Naive thymus-derived CD4-positive, alpha-beta T cell (primary cell): ENCODE measurements around the gene C2CD2. TPM values are rescaled to one million over a fixed set of nuclear protein-coding genes. Genes with fewer than 3 reads are reported as not detected.

Source experiments
- ATAC-seq: fragments of 150-1000 bp; cut with Tn5 transposase; 2 replicates; pipeline ENCODE4 v1.10.0; 2021; ENCODE audit warnings: mild to moderate bottlenecking, moderate library complexity
- CTCF ChIA-PET: fragments of 350-600 bp; sonication (Branson Sonifier 250); formaldehyde crosslinking; loops from one replicate; lab custom pipeline; 2021; ENCODE audit warnings: antibody characterized with exemption; lab: Charles Lee
- POLR2A ChIA-PET: fragments of 350-600 bp; sonication (Branson Sonifier 250); formaldehyde crosslinking; loops from one replicate; lab custom pipeline; 2021; ENCODE audit warnings: antibody characterized with exemption, inconsistent platforms; lab: Charles Lee
- DNase-seq, 9 donors: peaks; one replicate each; pipeline versions ENCODE4 v3.0.0 to v3.0.0-alpha.2; 2020 to 2022; ENCODE audit warnings: mixed read lengths in 1 of 9
- H3K27ac ChIP-seq: one replicate; pipeline ENCODE4 v1.7.0; 2013; ENCODE audit warnings: mild to moderate bottlenecking, low read depth, low read length, moderate library complexity
- H3K27me3 ChIP-seq, 2 donors: one replicate each; pipeline ENCODE4 v1.7.0; 2013; ENCODE audit warnings: low read length in 2 of 2, mild to moderate bottlenecking in 2 of 2, moderate library complexity in 2 of 2; ENCODE audit not compliant: control insufficient read depth in 2 of 2, insufficient read depth in 2 of 2
- H3K36me3 ChIP-seq, 3 experiments: 1 replicate in 2 of 3; 2 replicates in 1 of 3; pipeline ENCODE4 v1.7.0; 2013; ENCODE audit warnings: low read length in 3 of 3, mild to moderate bottlenecking in 3 of 3, moderate library complexity in 1 of 3; ENCODE audit not compliant: insufficient read depth in 3 of 3, control insufficient read depth in 2 of 3
- H3K4me1 ChIP-seq, 2 donors: one replicate each; pipeline ENCODE4 v1.7.0; 2013; ENCODE audit warnings: low read length in 2 of 2, mild to moderate bottlenecking in 2 of 2, moderate library complexity in 1 of 2; ENCODE audit not compliant: control insufficient read depth in 2 of 2, insufficient read depth in 2 of 2
- H3K4me3 ChIP-seq: 2 replicates; pipeline ENCODE4 v1.7.0; 2013; ENCODE audit warnings: mild to moderate bottlenecking, low read length
- H3K9me3 ChIP-seq, 3 experiments: 1 replicate in 2 of 3; 2 replicates in 1 of 3; pipeline ENCODE4 v1.7.0; 2013; ENCODE audit warnings: low read length in 3 of 3; ENCODE audit not compliant: control insufficient read depth in 2 of 3
- H3K27ac Mint-ChIP-seq, 9 donors: one replicate each; pipeline ENCODE4 v1.8.0; 2020 to 2022; ENCODE audit warnings: mixed read lengths in 9 of 9, mild to moderate bottlenecking in 8 of 9, moderate library complexity in 5 of 9, inconsistent platforms in 2 of 9
- H3K27me3 Mint-ChIP-seq, 5 donors: one replicate each; pipeline ENCODE4 v1.8.0; 2021 to 2022; ENCODE audit warnings: mixed read lengths in 5 of 5, mild to moderate bottlenecking in 1 of 5
- H3K36me3 Mint-ChIP-seq, 5 donors: one replicate each; pipeline ENCODE4 v1.8.0; 2020 to 2022; ENCODE audit warnings: mixed read lengths in 5 of 5, mild to moderate bottlenecking in 3 of 5, inconsistent platforms in 1 of 5
- H3K4me1 Mint-ChIP-seq, 7 donors: one replicate each; pipeline ENCODE4 v1.8.0; 2020 to 2022; ENCODE audit warnings: mixed read lengths in 7 of 7, mild to moderate bottlenecking in 3 of 7, inconsistent platforms in 1 of 7
- H3K4me3 Mint-ChIP-seq, 10 donors: one replicate each; pipeline ENCODE4 v1.8.0; 2020 to 2022; ENCODE audit warnings: mild to moderate bottlenecking in 10 of 10, mixed read lengths in 10 of 10, moderate library complexity in 6 of 10, inconsistent platforms in 2 of 10
- H3K9me3 Mint-ChIP-seq, 11 donors: one replicate each; pipeline ENCODE4 v1.8.0; 2020 to 2022; ENCODE audit warnings: mixed read lengths in 11 of 11, mild to moderate bottlenecking in 4 of 11, inconsistent platforms in 1 of 11, moderate library complexity in 1 of 11
- intact Hi-C, 2 donors: fragments of 100-400 bp; cut with micrococcal nuclease; formaldehyde crosslinking; loops; one replicate each; pipeline ENCODE4 v1.15.1; 2023
- polyA plus RNA-seq, 2 donors: library from polyadenylated mRNA; unstranded; fragments of 300-500 nt; fragmentation: Illumina TruSeq; gene quantifications; one replicate each; pipeline ENCODE4 v1.2.3, GENCODE V29; 2021
- total RNA-seq, 6 experiments: library from RNA in 5 of 6; stranded (reverse) in 5 of 6; gene quantifications; 1 replicate in 5 of 6; 2 replicates in 1 of 6; pipeline ENCODE4 v1.2.3 and lab custom pipeline; 2021 to 2026

The C2CD2 gene
- total and polyA plus RNA-seq, 7 experiments from 2014 or later, result 2.8 to 14.8 (median 10.0) TPM

- Histone ChIP-seq H3K27ac (no peak overlapping the region), H3K4me1 (no peaks in the 10 kb centered on the region), H3K9me3 (no peaks in the 10 kb centered on the region), H3K27me3 (no peaks in the 10 kb centered on the region), H3K4me3 (no peak overlapping the region), H3K36me3 (no peaks in the 10 kb centered on the region)
- CTCF ChIA-PET, result no interaction called here
- Mint-ChIP-seq H3K4me3 (no peak overlapping the region), H3K9me3 (no peaks in the 10 kb centered on the region), H3K27ac (no peak overlapping the region), H3K36me3 (no peaks in the 10 kb centered on the region), H3K4me1 (peaks cover 0 to 7% (median 0%) of the 10 kb centered on the region in 7 donors), H3K27me3 (no peaks in the 10 kb centered on the region)
- intact Hi-C loops, result no loop called here
- DNase-seq (no peak), ATAC-seq (no peak)
- POLR2A ChIA-PET, result no interaction called here
Observed at GRCh38 chr21:41943851-41944250, 10.0 kb downstream of the C2CD2 start.

GRCh38 chr21:41942457-41942856 lies 11.4 kb downstream of the C2CD2 start:
- Histone ChIP-seq H3K4me1 (no peaks in the 10 kb centered on the region), H3K27me3 (no peaks in the 10 kb centered on the region), H3K9me3 (no peaks in the 10 kb centered on the region), H3K27ac (no peak overlapping the region), H3K4me3 (no peak overlapping the region), H3K36me3 (no peaks in the 10 kb centered on the region)
- peaks cover 0 to 4% (median 0%) of the 10 kb centered on the region in 7 donors for H3K4me1 Mint-ChIP-seq
- ChIA-PET CTCF (no interaction called here), POLR2A (no interaction called here)
- H3K9me3 Mint-ChIP-seq, result peaks cover 0 to 1% (median 0%) of the 10 kb centered on the region in 11 donors
- H3K27ac Mint-ChIP-seq, result no peak overlapping the region
- peaks cover 0 to 2% (median 0%) of the 10 kb centered on the region in 5 donors for H3K27me3 Mint-ChIP-seq
- H3K36me3 Mint-ChIP-seq, result no peaks in the 10 kb centered on the region
- no peak overlapping the region for H3K4me3 Mint-ChIP-seq
- no peak for DNase-seq
- ATAC-seq, result no peak
- intact Hi-C loops, result no loop called here

GRCh38 chr21:41941941-41942340 lies 11.9 kb downstream of the C2CD2 start:
- no peak overlapping the region for H3K27ac Mint-ChIP-seq
- CTCF ChIA-PET, result no interaction called here
- no peaks in the 10 kb centered on the region for H3K36me3 Mint-ChIP-seq
- H3K9me3 Mint-ChIP-seq, result peaks cover 0 to 1% (median 0%) of the 10 kb centered on the region in 11 donors
- Histone ChIP-seq H3K4me1 (no peaks in the 10 kb centered on the region), H3K27ac (no peak overlapping the region), H3K36me3 (no peaks in the 10 kb centered on the region), H3K27me3 (no peaks in the 10 kb centered on the region), H3K9me3 (no peaks in the 10 kb centered on the region), H3K4me3 (no peak overlapping the region)
- H3K4me1 Mint-ChIP-seq, result peaks cover 0 to 4% (median 0%) of the 10 kb centered on the region in 7 donors
- DNase-seq (no peak), ATAC-seq (no peak)
- no peak overlapping the region for H3K4me3 Mint-ChIP-seq
- intact Hi-C loops, result no loop called here
- POLR2A ChIA-PET, result no interaction called here
- peaks cover 0 to 2% (median 0%) of the 10 kb centered on the region in 5 donors for H3K27me3 Mint-ChIP-seq

- no peak for ATAC-seq
- H3K36me3 Mint-ChIP-seq, result no peaks in the 10 kb centered on the region
- no peak for DNase-seq
- no peaks in the 10 kb centered on the region for H3K9me3 ChIP-seq
- no peaks in the 10 kb centered on the region for H3K4me1 Mint-ChIP-seq
- H3K4me3 ChIP-seq, result no peak overlapping the region
- peaks cover 0 to 2% (median 0%) of the 10 kb centered on the region in 5 donors for H3K27me3 Mint-ChIP-seq
- H3K4me1 ChIP-seq, result no peaks in the 10 kb centered on the region
- peaks cover 0 to 1% (median 0%) of the 10 kb centered on the region in 11 donors for H3K9me3 Mint-ChIP-seq
- no peak overlapping the region for H3K27ac ChIP-seq
- H3K36me3 ChIP-seq, result no peaks in the 10 kb centered on the region
- ChIA-PET CTCF (no interaction called here), POLR2A (interaction anchor here (1.0 kb wide), 1 partner anchor 67 kb away, joined by 3 read pairs; no protein-coding TSS in a partner anchor)
- H3K27me3 ChIP-seq, result no peaks in the 10 kb centered on the region
- no peak overlapping the region for H3K27ac Mint-ChIP-seq
- intact Hi-C loops, result no loop called here
- H3K4me3 Mint-ChIP-seq, result no peak overlapping the region
Observed at GRCh38 chr21:41940431-41940830, 13.4 kb downstream of the C2CD2 start.

GRCh38 chr21:41939391-41939790 lies 14.4 kb downstream of the C2CD2 start:
- Mint-ChIP-seq H3K27ac (no peak overlapping the region), H3K36me3 (no peaks in the 10 kb centered on the region), H3K9me3 (peaks cover 0 to 1% (median 0%) of the 10 kb centered on the region in 11 donors), H3K4me1 (no peaks in the 10 kb centered on the region), H3K27me3 (peaks cover 0 to 2% (median 0%) of the 10 kb centered on the region in 5 donors), H3K4me3 (no peak overlapping the region)
- Histone ChIP-seq H3K9me3 (no peaks in the 10 kb centered on the region), H3K27ac (no peak overlapping the region), H3K36me3 (no peaks in the 10 kb centered on the region), H3K4me1 (no peaks in the 10 kb centered on the region), H3K27me3 (no peaks in the 10 kb centered on the region), H3K4me3 (no peak overlapping the region)
- intact Hi-C loops, result no loop called here
- POLR2A ChIA-PET, result no interaction called here
- CTCF ChIA-PET, result no interaction called here
- no peak for ATAC-seq
- DNase-seq, result no peak

- Histone ChIP-seq H3K4me1 (peaks cover 0 to under 1% of the 10 kb centered on the region in 2 donors), H3K36me3 (no peaks in the 10 kb centered on the region), H3K27ac (no peak overlapping the region), H3K4me3 (no peak overlapping the region), H3K27me3 (no peaks in the 10 kb centered on the region), H3K9me3 (no peaks in the 10 kb centered on the region)
- ChIA-PET POLR2A (no interaction called here), CTCF (no interaction called here)
- Mint-ChIP-seq H3K27ac (peak overlapping the region in 4 of 9 donors; percentile 45 to 81 (median 66)), H3K4me1 (peaks cover 7 to 25% (median 17%) of the 10 kb centered on the region in 7 donors), H3K9me3 (peaks cover 0 to 1% (median 0%) of the 10 kb centered on the region in 11 donors), H3K36me3 (no peaks in the 10 kb centered on the region), H3K27me3 (peaks cover 0 to 8% (median 0%) of the 10 kb centered on the region in 5 donors), H3K4me3 (peak overlapping the region in 7 of 10 donors; percentile 38 to 72 (median 44))
- ATAC-seq, result peak; percentile 16
- intact Hi-C loops, result no loop called here
- no peak for DNase-seq
Observed at GRCh38 chr21:41933313-41934079, 20.3 kb downstream of the C2CD2 start.
